Activated T-helper 2 cell treated with anti-CD3 and anti-CD28 coated beads, Interferon-gamma antibody, Interleukin-2, Interleukin-4, amounts not matched to agents 10 μg/mL and 5 μg/mL and 100 μg/mL, durations not matched to agents 14 hours and 24 hours and 36 hours (primary cell): ENCODE measurements around the gene VCAM1. TPM values are rescaled to one million over a fixed set of nuclear protein-coding genes. Genes with fewer than 3 reads are reported as not detected.

ENCODE experiments used
- total RNA-seq: library from RNA; stranded (reverse); gene quantifications from 2 replicates; pipeline ENCODE4 v1.2.3, GENCODE V29; 2022

Gene VCAM1
- total RNA-seq, 1 donor from 2014 or later = not detected

Other genes starting within 250 kb of the VCAM1 start
- gene GPR88, start 181.6 kb upstream of the VCAM1 start, total RNA-seq = 0.05 TPM in 1 of 2 replicates, not detected in the other
- 3.4 and 3.8 TPM in 2 replicates for gene EXTL2, start 175.1 kb downstream of the VCAM1 start, total RNA-seq
- gene SLC30A7, start 176.3 kb downstream of the VCAM1 start, total RNA-seq = 38.6 and 39.4 TPM in 2 replicates